SU-DHL-6 (cell line): ENCODE results near the gene DHX58.

Experiments used
- EZH2phosphoT487 ChIP-seq: fragments of 200-600 bp; sonication (generic), shearing (Covaris generic); conservative IDR thresholded peaks from 2 replicates; pipeline ENCODE4 v1.6.1; 2018; ENCODE audit warnings: mild to moderate bottlenecking, antibody characterized with exemption, low read length, moderate library complexity, mixed read lengths
- TF ChIP-seq, protein P1 (sequence below): fragments of 200-600 bp; sonication (generic); IDR thresholded peaks from one replicate; pipeline ENCODE4 v1.5.1; 2017; ENCODE audit warnings: antibody characterized with exemption, mild to moderate bottlenecking, low read length, moderate library complexity; ENCODE audit not compliant: insufficient read depth, poor library complexity, severe bottlenecking

- TF ChIP-seq, protein P1, sequence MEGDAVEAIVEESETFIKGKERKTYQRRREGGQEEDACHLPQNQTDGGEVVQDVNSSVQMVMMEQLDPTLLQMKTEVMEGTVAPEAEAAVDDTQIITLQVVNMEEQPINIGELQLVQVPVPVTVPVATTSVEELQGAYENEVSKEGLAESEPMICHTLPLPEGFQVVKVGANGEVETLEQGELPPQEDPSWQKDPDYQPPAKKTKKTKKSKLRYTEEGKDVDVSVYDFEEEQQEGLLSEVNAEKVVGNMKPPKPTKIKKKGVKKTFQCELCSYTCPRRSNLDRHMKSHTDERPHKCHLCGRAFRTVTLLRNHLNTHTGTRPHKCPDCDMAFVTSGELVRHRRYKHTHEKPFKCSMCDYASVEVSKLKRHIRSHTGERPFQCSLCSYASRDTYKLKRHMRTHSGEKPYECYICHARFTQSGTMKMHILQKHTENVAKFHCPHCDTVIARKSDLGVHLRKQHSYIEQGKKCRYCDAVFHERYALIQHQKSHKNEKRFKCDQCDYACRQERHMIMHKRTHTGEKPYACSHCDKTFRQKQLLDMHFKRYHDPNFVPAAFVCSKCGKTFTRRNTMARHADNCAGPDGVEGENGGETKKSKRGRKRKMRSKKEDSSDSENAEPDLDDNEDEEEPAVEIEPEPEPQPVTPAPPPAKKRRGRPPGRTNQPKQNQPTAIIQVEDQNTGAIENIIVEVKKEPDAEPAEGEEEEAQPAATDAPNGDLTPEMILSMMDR, result no peak
- TF ChIP-seq EZH2phosphoT487, result no peak
These were observed 41.6 kb upstream of the DHX58 start for GRCh38 chr17:42153919-42154742.
